ENCODE measurements around the gene PCDH9. TPM values are rescaled to one million over a fixed set of nuclear protein-coding genes. Genes with fewer than 3 reads are reported as not detected.
A peak's percentile ranks its signal among the peaks of the same experiment; 100 is the strongest.

PCDH9 gene
- polyA plus RNA-seq, 1 donor: 1.8 TPM

GRCh38 chr13:66660468-66660813, 569.7 kb downstream of the PCDH9 start:
- H3K4me1 ChIP-seq (ENCODE audit: control insufficient read depth, insufficient read depth, low read length): no peaks in the 10 kb centered on the region
- no peaks in the 10 kb centered on the region for H3K27me3 ChIP-seq (ENCODE audit: control insufficient read depth, insufficient read depth, low read length)
- no peaks in the 10 kb centered on the region for H3K9me3 ChIP-seq (ENCODE audit: control insufficient read depth, low read depth, low read length)
- no peaks in the 10 kb centered on the region for H3K36me3 ChIP-seq (ENCODE audit: control insufficient read depth, insufficient read depth, low read length)
- H3K4me3 ChIP-seq (ENCODE audit: low read length): no peak overlapping the region
- no peak overlapping the region for H3K27ac ChIP-seq (ENCODE audit: low read length)
- DNase-seq: no peak

- WGBS (ENCODE audit: insufficient coverage, low lambda C conversion rate): no CpG with 5 or more reads among the region's 7 CpGs
- Histone ChIP-seq H3K4me3 (ENCODE audit: low read length) (no peak overlapping the region), H3K27me3 (ENCODE audit: control insufficient read depth, insufficient read depth, low read length) (no peaks in the 10 kb centered on the region), H3K36me3 (ENCODE audit: control insufficient read depth, insufficient read depth, low read length) (no peaks in the 10 kb centered on the region), H3K9me3 (ENCODE audit: control insufficient read depth, low read depth, low read length) (no peaks in the 10 kb centered on the region), H3K27ac (ENCODE audit: low read length) (no peak overlapping the region), H3K4me1 (ENCODE audit: control insufficient read depth, insufficient read depth, low read length) (no peaks in the 10 kb centered on the region)
- DNase-seq: no peak
These were observed 570.3 kb downstream of the PCDH9 start for GRCh38 chr13:66659701-66660467.

- H3K4me3 ChIP-seq (ENCODE audit: low read length): no peak overlapping the region
- H3K27me3 ChIP-seq (ENCODE audit: control insufficient read depth, insufficient read depth, low read length): no peaks in the 10 kb centered on the region
- H3K4me1 ChIP-seq (ENCODE audit: control insufficient read depth, insufficient read depth, low read length): no peaks in the 10 kb centered on the region
- DNase-seq: no peak
- H3K36me3 ChIP-seq (ENCODE audit: control insufficient read depth, insufficient read depth, low read length): no peaks in the 10 kb centered on the region
- 93% methylated on average over 2 of the region's 2 CpGs for WGBS (ENCODE audit: insufficient coverage, low lambda C conversion rate)
- H3K9me3 ChIP-seq (ENCODE audit: control insufficient read depth, low read depth, low read length): no peaks in the 10 kb centered on the region
- no peak overlapping the region for H3K27ac ChIP-seq (ENCODE audit: low read length)
These were observed 570.9 kb downstream of the PCDH9 start for GRCh38 chr13:66659286-66659685.

- Histone ChIP-seq H3K4me1 (ENCODE audit: control insufficient read depth, insufficient read depth, low read length) (no peaks in the 10 kb centered on the region), H3K36me3 (ENCODE audit: control insufficient read depth, insufficient read depth, low read length) (no peaks in the 10 kb centered on the region), H3K27me3 (ENCODE audit: control insufficient read depth, insufficient read depth, low read length) (no peaks in the 10 kb centered on the region), H3K27ac (ENCODE audit: low read length) (no peak overlapping the region), H3K9me3 (ENCODE audit: control insufficient read depth, low read depth, low read length) (no peaks in the 10 kb centered on the region), H3K4me3 (ENCODE audit: low read length) (no peak overlapping the region)
- peak; percentile 6 to 29 for DNase-seq
- no CpG with 5 or more reads among the region's 6 CpGs for WGBS (ENCODE audit: insufficient coverage, low lambda C conversion rate)
These were observed 572.8 kb downstream of the PCDH9 start for GRCh38 chr13:66657165-66657881.

GRCh38 chr13:66655847-66656454, 574.2 kb downstream of the PCDH9 start:
- no peak overlapping the region for H3K4me3 ChIP-seq (ENCODE audit: low read length)

GRCh38 chr13:66644855-66645460, 585.2 kb downstream of the PCDH9 start:
- no peak for DNase-seq
- Histone ChIP-seq H3K4me1 (ENCODE audit: control insufficient read depth, insufficient read depth, low read length) (no peaks in the 10 kb centered on the region), H3K9me3 (ENCODE audit: control insufficient read depth, low read depth, low read length) (no peaks in the 10 kb centered on the region), H3K4me3 (ENCODE audit: low read length) (no peak overlapping the region), H3K36me3 (ENCODE audit: control insufficient read depth, insufficient read depth, low read length) (no peaks in the 10 kb centered on the region), H3K27ac (ENCODE audit: low read length) (no peak overlapping the region), H3K27me3 (ENCODE audit: control insufficient read depth, insufficient read depth, low read length) (no peaks in the 10 kb centered on the region)
- WGBS (ENCODE audit: insufficient coverage, low lambda C conversion rate): 100% methylated on average over 2 of the region's 3 CpGs

More at GRCh38 chr13:66655847-66656454, 574.2 kb downstream of the PCDH9 start:
- no peaks in the 10 kb centered on the region for H3K4me1 ChIP-seq (ENCODE audit: control insufficient read depth, insufficient read depth, low read length)
- H3K27me3 ChIP-seq (ENCODE audit: control insufficient read depth, insufficient read depth, low read length): no peaks in the 10 kb centered on the region
- no peaks in the 10 kb centered on the region for H3K36me3 ChIP-seq (ENCODE audit: control insufficient read depth, insufficient read depth, low read length)
- no peaks in the 10 kb centered on the region for H3K9me3 ChIP-seq (ENCODE audit: control insufficient read depth, low read depth, low read length)
- WGBS (ENCODE audit: insufficient coverage, low lambda C conversion rate): no CpG with 5 or more reads among the region's 2 CpGs
- no peak overlapping the region for H3K27ac ChIP-seq (ENCODE audit: low read length)
- DNase-seq: no peak

GRCh38 chr13:66640231-66640630, 589.9 kb downstream of the PCDH9 start:
- no peak overlapping the region for H3K4me3 ChIP-seq (ENCODE audit: low read length)
- no peaks in the 10 kb centered on the region for H3K27me3 ChIP-seq (ENCODE audit: control insufficient read depth, insufficient read depth, low read length)
- WGBS (ENCODE audit: insufficient coverage, low lambda C conversion rate): no CpG with 5 or more reads among the region's 2 CpGs
- H3K9me3 ChIP-seq (ENCODE audit: control insufficient read depth, low read depth, low read length): no peaks in the 10 kb centered on the region
- no peaks in the 10 kb centered on the region for H3K36me3 ChIP-seq (ENCODE audit: control insufficient read depth, insufficient read depth, low read length)
- H3K27ac ChIP-seq (ENCODE audit: low read length): no peak overlapping the region
- H3K4me1 ChIP-seq (ENCODE audit: control insufficient read depth, insufficient read depth, low read length): no peaks in the 10 kb centered on the region
- DNase-seq: no peak

- H3K27me3 ChIP-seq (ENCODE audit: control insufficient read depth, insufficient read depth, low read length): no peaks in the 10 kb centered on the region
- no peaks in the 10 kb centered on the region for H3K9me3 ChIP-seq (ENCODE audit: control insufficient read depth, low read depth, low read length)
- WGBS (ENCODE audit: insufficient coverage, low lambda C conversion rate): no CpG with 5 or more reads among the region's 1 CpG
- no peak overlapping the region for H3K4me3 ChIP-seq (ENCODE audit: low read length)
- no peak for DNase-seq
- H3K27ac ChIP-seq (ENCODE audit: low read length): no peak overlapping the region
- no peaks in the 10 kb centered on the region for H3K4me1 ChIP-seq (ENCODE audit: control insufficient read depth, insufficient read depth, low read length)
- no peaks in the 10 kb centered on the region for H3K36me3 ChIP-seq (ENCODE audit: control insufficient read depth, insufficient read depth, low read length)
These were observed 591.1 kb downstream of the PCDH9 start for GRCh38 chr13:66639044-66639443.

- Histone ChIP-seq H3K27me3 (ENCODE audit: control insufficient read depth, insufficient read depth, low read length) (no peaks in the 10 kb centered on the region), H3K36me3 (ENCODE audit: control insufficient read depth, insufficient read depth, low read length) (no peaks in the 10 kb centered on the region), H3K27ac (ENCODE audit: low read length) (no peak overlapping the region), H3K9me3 (ENCODE audit: control insufficient read depth, low read depth, low read length) (no peaks in the 10 kb centered on the region), H3K4me1 (ENCODE audit: control insufficient read depth, insufficient read depth, low read length) (no peaks in the 10 kb centered on the region), H3K4me3 (ENCODE audit: low read length) (no peak overlapping the region)
- no peak for DNase-seq
- WGBS (ENCODE audit: insufficient coverage, low lambda C conversion rate): 100% methylated on average over 1 of the region's 1 CpG
These were observed 594.6 kb downstream of the PCDH9 start for GRCh38 chr13:66635526-66635925.

- H3K4me3 ChIP-seq (ENCODE audit: low read length): no peak overlapping the region
- H3K4me1 ChIP-seq (ENCODE audit: control insufficient read depth, insufficient read depth, low read length): no peaks in the 10 kb centered on the region
- no peak for DNase-seq
- H3K9me3 ChIP-seq (ENCODE audit: control insufficient read depth, low read depth, low read length): no peaks in the 10 kb centered on the region
- H3K27ac ChIP-seq (ENCODE audit: low read length): no peak overlapping the region
- H3K36me3 ChIP-seq (ENCODE audit: control insufficient read depth, insufficient read depth, low read length): no peaks in the 10 kb centered on the region
- no peaks in the 10 kb centered on the region for H3K27me3 ChIP-seq (ENCODE audit: control insufficient read depth, insufficient read depth, low read length)
These were observed 595.8 kb downstream of the PCDH9 start for GRCh38 chr13:66634384-66634783.
